ENCODE results near the gene FOXQ1. TPM values are rescaled to one million over a fixed set of nuclear protein-coding genes. Genes with fewer than 3 reads are reported as not detected.

Gene FOXQ1
- total and polyA plus RNA-seq, 2 of the 13 experiments (the other 11 are each of a cell fraction or from before 2014, with no cell fraction given) = 35.2 to 39.8 TPM

GRCh38 chr6:1263039-1263849 lies 48.7 kb upstream of the FOXQ1 start (continued):
- TF ChIP-seq MXI1 (IDR thresholded peaks at IDR 0.05; ENCODE audit: borderline replicate concordance, low read depth, low read length) (no peak; the same call in 2 of the 3 replicates), GZF1 (CRISPR knock-in tag; IDR thresholded peaks at IDR 0.05) (no peak), ZZZ3 (CRISPR knock-in tag; IDR thresholded peaks at IDR 0.05; ENCODE audit: borderline replicate concordance) (no peak), ZNF441 (CRISPR knock-in tag; IDR thresholded peaks at IDR 0.05; ENCODE audit: borderline replicate concordance) (no peak), PPARG (CRISPR knock-in tag; conservative IDR thresholded peaks at IDR 0.05) (no peak), HCFC1 (IDR thresholded peaks at IDR 0.05; ENCODE audit: low read depth, low read length) (peak; percentile 40; the same call in 1 of the 2 replicates), DMTF1 (CRISPR knock-in tag; IDR thresholded peaks at IDR 0.05) (no peak), ZMYM3 (CRISPR knock-in tag; IDR thresholded peaks at IDR 0.05) (peak; percentile 52; the same call in 1 of the 2 replicates), IRF2 (CRISPR knock-in tag; IDR thresholded peaks at IDR 0.05) (no peak), STAT5B (CRISPR knock-in tag; IDR thresholded peaks at IDR 0.05) (0 out of 2 replicates have a peak, but pooled peaks have one; percentile 2), ZNF768 (CRISPR knock-in tag; IDR thresholded peaks at IDR 0.05) (no peak), HOXD1 (CRISPR knock-in tag; IDR thresholded peaks at IDR 0.05) (no peak), PHF20 (CRISPR knock-in tag; IDR thresholded peaks at IDR 0.05) (no peak), HIC2 (CRISPR knock-in tag; IDR thresholded peaks at IDR 0.05; ENCODE audit: low read depth) (0 out of 2 replicates have a peak, but pooled peaks have one; percentile 49), ZNF605 (CRISPR knock-in tag; IDR thresholded peaks at IDR 0.05) (peak; percentile 57; the same call in 1 of the 2 replicates), ZSCAN30 (CRISPR knock-in tag; IDR thresholded peaks at IDR 0.05) (no peak), ZNF253 (CRISPR knock-in tag; IDR thresholded peaks at IDR 0.05; ENCODE audit: borderline replicate concordance) (no peak), KDM2A (CRISPR knock-in tag; IDR thresholded peaks at IDR 0.05; ENCODE audit: borderline replicate concordance, low read depth) (no peak; the same call in 1 of the 2 replicates), ZNF572 (CRISPR knock-in tag; IDR thresholded peaks at IDR 0.05) (no peak), ZNF343 (CRISPR knock-in tag; IDR thresholded peaks at IDR 0.05) (no peak), SP140L (CRISPR knock-in tag; IDR thresholded peaks at IDR 0.05; ENCODE audit: borderline replicate concordance) (no peak), NFKBIZ (CRISPR knock-in tag; IDR thresholded peaks at IDR 0.05) (no peak; the same call in 1 of the 2 replicates), TEAD2 (CRISPR knock-in tag; IDR thresholded peaks at IDR 0.05) (no peak), ZNF577 (CRISPR knock-in tag; IDR thresholded peaks at IDR 0.05; ENCODE audit: borderline replicate concordance, low read depth) (no peak), ZNF879 (CRISPR knock-in tag; IDR thresholded peaks at IDR 0.05) (no peak), NR2C2 (CRISPR knock-in tag; IDR thresholded peaks at IDR 0.05; ENCODE audit: borderline replicate concordance) (no peak), GLI4 (CRISPR knock-in tag; IDR thresholded peaks at IDR 0.05; ENCODE audit: borderline replicate concordance) (no peak; the same call in 1 of the 2 replicates), ZNF33A (CRISPR knock-in tag; IDR thresholded peaks at IDR 0.05; ENCODE audit: borderline replicate concordance) (no peak; the same call in 1 of the 2 replicates), ZNF468 (CRISPR knock-in tag; IDR thresholded peaks at IDR 0.05) (no peak)
